ENCODE measurements around the gene PCNX4. TPM values are rescaled to one million over a fixed set of nuclear protein-coding genes. Genes with fewer than 3 reads are reported as not detected.

PCNX4 gene
- total RNA-seq, 1 donor from 2014 or later, result 56.0 TPM

DNA sequence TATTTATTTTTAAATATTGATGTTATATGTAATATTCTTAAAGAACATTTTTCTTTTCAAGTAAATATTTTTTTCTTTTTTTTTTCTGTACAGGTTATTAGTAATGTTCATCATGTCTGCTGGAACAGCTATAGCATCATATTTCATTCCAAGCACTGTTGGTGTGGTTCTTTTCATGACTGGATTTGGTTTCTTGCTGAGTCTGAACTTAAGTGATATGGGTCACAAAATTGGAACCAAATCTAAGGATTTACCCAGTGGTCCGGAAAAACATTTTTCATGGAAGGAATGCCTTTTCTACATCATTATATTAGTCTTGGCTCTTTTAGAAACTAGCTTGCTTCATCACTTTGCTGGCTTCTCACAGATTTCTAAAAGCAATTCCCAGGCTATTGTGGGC lies 23.2 kb downstream of the PCNX4 start:
- Mint-ChIP-seq H3K27me3 (ENCODE audit: unreplicated experiment) (no peaks in the 10 kb centered on the region), H3K36me3 (ENCODE audit: unreplicated experiment) (peaks cover 28% of the 10 kb centered on the region), H3K9me3 (ENCODE audit: unreplicated experiment) (no peaks in the 10 kb centered on the region), H3K27ac (ENCODE audit: unreplicated experiment) (no peak overlapping the region), H3K4me3 (ENCODE audit: unreplicated experiment) (no peak overlapping the region), H3K4me1 (ENCODE audit: unreplicated experiment) (peaks cover 9% of the 10 kb centered on the region)
- no peak for DNase-seq (ENCODE audit: extremely low spot score, unreplicated experiment)
- TF ChIP-seq CTCF (IDR thresholded peaks at IDR 0.05), result no peak

DNA sequence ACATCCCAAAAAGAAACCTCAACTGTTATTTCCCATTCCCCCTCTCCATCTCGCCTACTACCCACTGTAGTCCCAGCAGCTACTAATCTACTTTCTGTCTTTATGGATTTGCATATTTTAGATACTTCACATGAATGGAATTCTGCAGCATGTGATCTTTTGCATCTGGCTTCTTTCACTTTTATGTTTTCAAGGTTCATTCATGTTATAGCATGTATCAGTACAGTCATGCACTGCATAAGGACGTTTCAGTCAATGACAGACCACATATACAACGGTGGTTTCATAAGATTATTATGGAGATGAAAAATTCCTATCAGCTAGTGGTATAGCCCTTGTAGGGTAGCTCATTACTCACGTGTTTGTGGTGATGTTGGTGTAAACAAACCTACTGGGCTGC lies 24.5 kb downstream of the PCNX4 start:
- Mint-ChIP-seq H3K4me1 (ENCODE audit: unreplicated experiment) (peaks cover 9% of the 10 kb centered on the region), H3K27ac (ENCODE audit: unreplicated experiment) (no peak overlapping the region), H3K36me3 (ENCODE audit: unreplicated experiment) (peaks cover 28% of the 10 kb centered on the region), H3K4me3 (ENCODE audit: unreplicated experiment) (no peak overlapping the region), H3K27me3 (ENCODE audit: unreplicated experiment) (no peaks in the 10 kb centered on the region), H3K9me3 (ENCODE audit: unreplicated experiment) (no peaks in the 10 kb centered on the region)
- TF ChIP-seq CTCF (IDR thresholded peaks at IDR 0.05), result no peak
- DNase-seq (ENCODE audit: extremely low spot score, unreplicated experiment), result no peak

GRCh38 chr14:60125918-60126317 lies 34.2 kb downstream of the PCNX4 start:
- Mint-ChIP-seq H3K9me3 (ENCODE audit: unreplicated experiment) (peaks cover 8% of the 10 kb centered on the region), H3K27ac (ENCODE audit: unreplicated experiment) (no peak overlapping the region), H3K36me3 (ENCODE audit: unreplicated experiment) (peaks cover 68% of the 10 kb centered on the region), H3K27me3 (ENCODE audit: unreplicated experiment) (no peaks in the 10 kb centered on the region), H3K4me3 (ENCODE audit: unreplicated experiment) (no peak overlapping the region), H3K4me1 (ENCODE audit: unreplicated experiment) (no peaks in the 10 kb centered on the region)
- no peak for DNase-seq (ENCODE audit: extremely low spot score, unreplicated experiment)
- no peak for TF ChIP-seq CTCF (IDR thresholded peaks at IDR 0.05)

DNA sequence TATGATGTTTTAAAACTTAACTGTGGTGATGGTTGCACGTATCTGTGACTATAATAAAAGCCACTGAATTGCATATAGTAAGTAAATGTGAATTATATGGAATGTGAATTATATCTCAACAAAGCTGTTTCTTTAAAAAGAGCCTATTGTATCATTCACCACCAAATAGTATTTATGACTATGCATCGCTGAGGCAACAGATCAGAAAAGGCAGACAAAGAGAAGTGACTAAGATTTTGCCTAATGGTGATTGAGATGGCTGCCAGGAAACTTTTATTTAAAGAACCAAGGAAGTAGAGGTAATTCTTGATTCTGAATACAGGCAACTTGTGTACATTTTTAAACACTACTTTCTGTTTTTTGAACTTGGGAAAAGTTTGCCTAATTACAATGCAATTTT lies 41.8 kb downstream of the PCNX4 start:
- no peak for DNase-seq (ENCODE audit: extremely low spot score, unreplicated experiment)
- H3K4me3 Mint-ChIP-seq (ENCODE audit: unreplicated experiment), result no peak overlapping the region
- no peaks in the 10 kb centered on the region for H3K4me1 Mint-ChIP-seq (ENCODE audit: unreplicated experiment)
- no peaks in the 10 kb centered on the region for H3K9me3 Mint-ChIP-seq (ENCODE audit: unreplicated experiment)
- peak overlapping the region; percentile 2 for H3K27ac Mint-ChIP-seq (ENCODE audit: unreplicated experiment)
- no peak for TF ChIP-seq CTCF (IDR thresholded peaks at IDR 0.05)
- H3K27me3 Mint-ChIP-seq (ENCODE audit: unreplicated experiment), result no peaks in the 10 kb centered on the region
- peaks cover 40% of the 10 kb centered on the region for H3K36me3 Mint-ChIP-seq (ENCODE audit: unreplicated experiment)

- no peak overlapping the region for H3K27ac Mint-ChIP-seq (ENCODE audit: unreplicated experiment)
- no peaks in the 10 kb centered on the region for H3K27me3 Mint-ChIP-seq (ENCODE audit: unreplicated experiment)
- no peaks in the 10 kb centered on the region for H3K4me1 Mint-ChIP-seq (ENCODE audit: unreplicated experiment)
- H3K4me3 Mint-ChIP-seq (ENCODE audit: unreplicated experiment), result no peak overlapping the region
- no peaks in the 10 kb centered on the region for H3K9me3 Mint-ChIP-seq (ENCODE audit: unreplicated experiment)
- no peak for TF ChIP-seq CTCF (IDR thresholded peaks at IDR 0.05)
- no peak for DNase-seq (ENCODE audit: extremely low spot score, unreplicated experiment)
- H3K36me3 Mint-ChIP-seq (ENCODE audit: unreplicated experiment), result peaks cover 36% of the 10 kb centered on the region
These were observed 43.0 kb downstream of the PCNX4 start for GRCh38 chr14:60134702-60135101.
